Thyroid gland (tissue), 4 donors: ENCODE measurements around the gene RHOG.

ENCODE experiments used
- POLR2A ChIP-seq, 2 donors: fragments of 450-650 bp; IDR thresholded peaks; one replicate each; pipeline ENCODE4 v1.6.1; 2017; ENCODE audit warnings: antibody characterized with exemption in 2 of 2, mild to moderate bottlenecking in 2 of 2, moderate library complexity in 1 of 2
- TF ChIP-seq, protein P1 (sequence below), 6 experiments: fragments of 200-600 bp in 3 of 6; fragments of 450-650 bp in 3 of 6; sonication (generic) in 3 of 6; IDR thresholded peaks; one replicate each; pipeline ENCODE4 v1.5.1; 2016 to 2019; ENCODE audit warnings: antibody characterized with exemption in 6 of 6, mild to moderate bottlenecking in 2 of 6, inconsistent platforms in 1 of 6, moderate library complexity in 1 of 6

DNA sequence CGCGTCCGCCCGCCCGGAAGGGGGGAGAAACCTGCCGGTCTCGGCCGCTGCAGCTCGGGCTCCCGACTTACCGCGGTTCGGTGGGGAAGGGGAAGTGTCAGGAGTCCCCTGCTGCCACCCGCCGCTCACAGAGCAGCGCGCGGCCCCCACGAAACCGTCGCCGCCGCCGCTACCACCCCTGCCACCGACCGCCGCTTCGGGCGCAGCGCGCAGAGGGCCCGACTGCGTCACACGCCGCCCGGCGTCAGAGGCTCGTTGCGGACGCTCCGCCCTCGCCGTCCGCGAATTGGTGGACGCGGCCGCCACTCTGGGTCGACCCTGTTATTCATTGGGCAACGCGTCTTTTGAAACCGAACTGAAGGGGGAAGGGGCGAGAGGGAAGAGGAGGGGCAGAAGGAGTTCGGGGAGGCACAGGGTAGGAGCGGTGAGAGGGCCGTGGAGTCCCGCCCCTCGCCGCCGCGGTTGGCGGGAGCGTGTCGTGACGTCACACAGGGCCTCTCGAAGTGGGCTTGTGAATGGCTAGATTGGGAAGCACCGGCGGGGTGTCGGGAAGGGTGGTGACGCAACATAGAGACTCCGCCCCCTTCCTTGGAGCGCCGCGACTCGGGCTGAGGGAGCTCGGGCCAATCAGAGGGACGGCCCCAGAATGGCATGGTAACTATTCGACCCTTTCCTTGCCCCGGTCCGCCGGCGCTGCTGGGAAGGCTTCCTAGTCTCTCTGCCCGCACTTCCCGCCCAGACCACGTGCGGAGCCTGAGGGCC lies 43.2 kb downstream of the RHOG start, which contains the start of gene NUP98:
- TF ChIP-seq, protein P1, sequence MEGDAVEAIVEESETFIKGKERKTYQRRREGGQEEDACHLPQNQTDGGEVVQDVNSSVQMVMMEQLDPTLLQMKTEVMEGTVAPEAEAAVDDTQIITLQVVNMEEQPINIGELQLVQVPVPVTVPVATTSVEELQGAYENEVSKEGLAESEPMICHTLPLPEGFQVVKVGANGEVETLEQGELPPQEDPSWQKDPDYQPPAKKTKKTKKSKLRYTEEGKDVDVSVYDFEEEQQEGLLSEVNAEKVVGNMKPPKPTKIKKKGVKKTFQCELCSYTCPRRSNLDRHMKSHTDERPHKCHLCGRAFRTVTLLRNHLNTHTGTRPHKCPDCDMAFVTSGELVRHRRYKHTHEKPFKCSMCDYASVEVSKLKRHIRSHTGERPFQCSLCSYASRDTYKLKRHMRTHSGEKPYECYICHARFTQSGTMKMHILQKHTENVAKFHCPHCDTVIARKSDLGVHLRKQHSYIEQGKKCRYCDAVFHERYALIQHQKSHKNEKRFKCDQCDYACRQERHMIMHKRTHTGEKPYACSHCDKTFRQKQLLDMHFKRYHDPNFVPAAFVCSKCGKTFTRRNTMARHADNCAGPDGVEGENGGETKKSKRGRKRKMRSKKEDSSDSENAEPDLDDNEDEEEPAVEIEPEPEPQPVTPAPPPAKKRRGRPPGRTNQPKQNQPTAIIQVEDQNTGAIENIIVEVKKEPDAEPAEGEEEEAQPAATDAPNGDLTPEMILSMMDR (IDR thresholded peaks at IDR 0.05): peak in 1 of 6 experiments; percentile 19
- TF ChIP-seq POLR2A (IDR thresholded peaks at IDR 0.05): peak; percentile 94 to 98
